HG02588 (cell line): Measurements from ENCODE around the gene TAF5L.
"Not testable (repeated sequence)": the region's sequence is repeated elsewhere in the genome, so short reads cannot be mapped to it uniquely, and the experiment has no call there.

Experiments used
- ATAC-seq: cut with Tn5 transposase; IDR thresholded peaks from one replicate; pipeline ENCODE4 v1.9.1; 2021; ENCODE audit warnings: mild to moderate bottlenecking, moderate library complexity; ENCODE audit not compliant: unreplicated experiment

TAF5L gene

GRCh38 chr1:229572286-229572685 is 53.6 kb downstream of the TAF5L start:
- ATAC-seq, result no peak

DNA sequence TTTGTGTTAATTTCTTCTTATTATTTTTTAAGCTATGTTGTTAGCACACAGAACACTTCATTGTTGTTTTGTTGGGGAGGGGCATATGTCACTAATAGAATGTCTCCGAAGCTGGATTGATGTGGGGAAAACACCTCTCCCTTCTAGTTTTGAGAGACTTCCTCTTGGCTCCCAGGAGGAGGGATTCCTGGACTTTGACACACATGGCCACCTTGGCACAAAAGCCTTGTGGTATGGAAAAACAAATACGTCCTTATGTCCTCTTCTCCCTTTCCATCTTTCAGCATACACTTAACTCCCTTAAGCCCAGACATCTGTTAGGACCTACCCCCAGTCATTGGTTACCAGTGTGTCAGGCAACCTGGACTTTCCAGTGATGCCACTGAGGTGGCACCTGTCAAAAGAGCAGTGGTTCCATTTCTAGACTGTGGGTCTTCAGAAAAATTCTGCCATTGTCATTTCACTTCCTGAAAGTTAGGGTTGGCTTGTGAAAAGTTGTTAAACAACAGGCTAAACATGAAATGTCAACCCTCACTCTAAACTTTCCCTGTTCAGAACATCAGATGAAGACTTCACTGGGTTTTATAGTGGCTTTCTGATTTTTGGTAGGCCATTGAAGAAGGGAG is 54.9 kb downstream of the TAF5L start:
- no peak for ATAC-seq

- ATAC-seq, result no peak
Measured at GRCh38 chr1:229570305-229570704, 55.6 kb downstream of the TAF5L start.

GRCh38 chr1:229567109-229567868 is 58.6 kb downstream of the TAF5L start:
- ATAC-seq, result no peak

DNA sequence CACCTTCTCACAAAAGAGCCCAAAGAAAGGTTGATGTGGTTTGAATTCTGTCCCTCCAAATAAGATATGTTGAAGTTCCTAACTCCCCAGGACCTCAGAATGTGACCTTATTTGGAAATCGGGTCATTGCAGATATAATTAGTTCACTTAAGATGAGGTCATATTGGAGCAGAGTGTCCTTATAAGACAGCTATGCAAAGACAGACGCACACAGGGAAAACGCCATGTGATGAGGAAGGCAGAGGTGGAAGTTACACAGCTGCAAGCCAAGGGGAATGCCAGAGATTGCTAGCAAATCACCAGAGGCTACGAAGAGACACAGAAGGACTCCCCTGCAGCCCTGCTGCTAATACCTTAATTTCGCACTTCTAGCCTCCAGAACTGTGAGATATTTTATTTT is 62.2 kb downstream of the TAF5L start:
- no peak for ATAC-seq

GRCh38 chr1:229563241-229563640 is 62.7 kb downstream of the TAF5L start:
- ATAC-seq, result no peak

DNA sequence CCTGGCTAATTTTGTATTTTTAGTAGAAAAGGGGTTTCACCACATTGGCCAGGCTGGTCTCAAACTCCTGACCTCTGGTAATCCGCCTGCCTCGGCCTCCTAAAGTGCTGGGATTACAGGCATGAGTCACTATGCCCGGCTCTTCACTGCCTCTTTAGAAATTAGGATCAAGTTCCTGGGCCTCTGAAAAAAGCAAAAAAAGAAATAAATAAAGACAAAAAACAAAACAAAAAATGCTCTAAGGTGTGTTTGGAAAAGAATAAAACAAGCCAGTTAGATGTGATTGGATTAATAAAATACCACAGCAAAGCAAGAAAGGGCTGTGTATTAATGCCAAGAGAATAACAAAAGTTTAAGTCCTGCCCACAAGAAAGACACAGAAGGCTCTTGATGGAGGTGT is 63.2 kb downstream of the TAF5L start:
- ATAC-seq, result no peak

GRCh38 chr1:229561141-229561540 is 64.8 kb downstream of the TAF5L start:
- no peak for ATAC-seq

- not testable (repeated sequence) for ATAC-seq
Measured at GRCh38 chr1:229560124-229560523, 65.8 kb downstream of the TAF5L start.

DNA sequence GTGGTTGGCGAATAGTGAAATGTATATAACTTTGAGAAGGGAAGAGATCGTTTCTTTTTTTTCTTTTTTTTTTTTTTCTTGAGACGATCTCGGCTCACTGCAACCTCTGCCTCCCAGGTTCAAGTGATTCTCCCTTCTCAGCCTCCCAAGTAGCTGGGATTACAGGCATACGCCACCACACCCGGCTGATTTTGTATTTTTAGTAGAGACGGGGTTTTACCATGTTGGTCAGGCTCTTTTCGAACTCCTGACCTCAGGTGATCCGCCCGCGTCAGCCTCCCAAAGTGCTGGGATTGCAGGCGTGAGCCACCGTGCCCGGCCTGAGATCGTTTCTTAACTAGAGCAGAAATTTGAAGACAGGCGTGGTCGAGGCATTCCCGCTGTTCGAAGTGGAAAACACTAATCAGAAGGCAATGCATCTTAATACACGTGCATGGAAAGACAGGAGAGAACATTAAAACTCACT is 66.6 kb downstream of the TAF5L start:
- not testable (repeated sequence) for ATAC-seq

- peak; percentile 78 for ATAC-seq
Measured at GRCh38 chr1:229558460-229559335, 67.2 kb downstream of the TAF5L start, which contains the start of gene ABCB10. ABCB10 (minus strand) TSS chr1:229558707; CDS start chr1:229558652, 55 bp downstream.

DNA sequence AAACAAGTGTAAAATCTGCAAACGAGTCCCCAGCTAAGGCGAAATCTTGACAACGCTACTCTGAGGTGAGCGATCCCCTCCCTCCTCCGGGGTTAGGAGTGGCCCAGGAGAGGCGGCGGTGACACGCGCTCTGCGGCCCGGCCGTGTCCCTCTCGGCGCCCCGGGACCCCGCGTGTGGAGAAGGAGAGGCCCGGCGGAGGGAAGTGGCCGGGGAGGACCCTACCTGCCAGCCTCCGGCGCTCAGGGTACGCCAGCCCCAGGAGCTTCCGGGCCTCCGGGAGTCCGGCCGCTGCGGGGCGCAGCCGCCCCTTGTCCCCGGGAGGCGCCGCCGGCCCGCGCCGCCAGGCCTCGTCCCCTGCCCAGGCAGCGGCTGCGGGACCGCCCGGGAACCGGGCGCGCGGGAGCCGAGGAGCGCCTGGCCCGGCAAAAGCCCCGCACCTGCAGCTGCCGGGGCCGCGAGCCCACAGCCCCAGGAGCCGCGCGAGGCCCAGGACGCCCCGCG is 68.0 kb downstream of the TAF5L start:
- peak; percentile 33 for ATAC-seq

GRCh38 chr1:229557200-229557850 is 68.6 kb downstream of the TAF5L start:
- ATAC-seq, result no peak

DNA sequence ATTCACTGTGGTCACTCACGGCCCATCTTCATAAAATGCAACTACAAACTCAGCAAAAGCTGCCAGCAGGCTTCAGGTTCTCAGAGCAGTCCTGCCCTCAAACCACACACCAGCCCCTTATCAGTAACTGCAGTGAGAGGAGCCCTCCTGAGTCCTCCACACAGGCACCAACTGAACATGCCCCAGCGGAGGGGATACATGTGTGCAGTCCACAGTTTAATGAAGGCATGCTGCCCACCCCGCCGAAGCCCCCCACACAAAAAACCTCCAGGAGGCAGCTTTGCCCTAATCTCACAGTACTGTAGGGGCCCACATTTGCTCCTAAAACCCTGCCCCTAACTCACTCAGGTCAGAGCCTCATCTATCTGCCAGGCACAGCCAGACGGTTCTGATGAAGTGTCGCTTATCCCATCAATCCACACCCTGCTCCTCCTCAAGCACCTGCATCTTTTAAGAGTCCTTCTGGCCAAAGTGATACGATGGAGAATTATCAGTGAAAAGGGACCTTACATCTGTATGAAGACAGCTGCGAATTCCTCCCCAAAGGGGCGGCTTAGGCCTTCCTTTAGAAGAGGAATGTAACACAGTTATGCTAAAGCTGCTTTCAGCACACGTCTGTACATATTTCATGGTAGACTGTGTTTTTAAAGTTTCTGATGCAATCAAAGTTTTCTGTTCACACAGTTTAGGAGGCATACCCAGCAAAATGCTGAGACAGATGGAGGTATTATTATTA is 70.9 kb downstream of the TAF5L start:
- no peak for ATAC-seq

- ATAC-seq, result no peak
Measured at GRCh38 chr1:229553621-229554130, 72.2 kb downstream of the TAF5L start.

DNA sequence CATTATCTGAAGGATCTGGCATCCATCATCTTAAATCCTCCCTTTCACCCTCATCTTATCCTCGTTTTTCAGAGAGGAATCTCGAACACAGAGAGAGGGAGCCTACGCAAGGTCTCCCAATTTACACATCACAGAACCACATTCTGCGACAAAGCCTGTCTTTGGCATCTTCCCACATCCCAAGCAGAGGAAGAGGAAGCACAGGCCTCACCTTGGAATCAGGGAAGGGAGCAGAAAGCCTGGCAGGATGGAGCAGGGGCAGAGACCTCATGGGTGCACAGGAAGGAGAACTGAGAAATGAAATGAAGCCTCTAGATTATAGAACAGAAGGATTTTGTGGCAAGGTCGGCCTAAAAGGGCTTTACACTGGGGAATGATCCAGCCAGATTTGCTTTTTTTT is 73.2 kb downstream of the TAF5L start:
- ATAC-seq, result no peak

GRCh38 chr1:229550812-229551567 is 74.9 kb downstream of the TAF5L start:
- no peak for ATAC-seq

GRCh38 chr1:229547542-229547941 is 78.4 kb downstream of the TAF5L start:
- no peak for ATAC-seq

DNA sequence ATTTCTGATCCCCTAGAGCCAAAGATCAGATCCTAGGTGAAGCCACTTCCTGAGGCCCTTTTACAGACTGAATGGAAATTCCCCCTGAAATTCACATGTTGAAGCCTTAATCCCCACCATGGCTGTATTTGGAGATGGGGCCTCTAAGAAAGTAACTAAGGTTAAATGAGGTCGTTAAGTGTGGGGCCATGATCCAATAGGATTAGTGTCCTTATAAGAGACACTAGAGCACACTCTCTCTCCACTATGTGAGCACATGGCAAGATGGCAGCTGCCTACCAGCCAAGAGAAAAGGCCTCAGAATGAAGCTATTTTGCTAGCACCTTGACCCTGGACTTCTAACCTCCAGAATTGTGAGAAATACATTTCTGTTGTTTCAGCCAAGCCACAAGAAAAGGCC is 81.3 kb downstream of the TAF5L start:
- ATAC-seq, result no peak
